ENCODE measurements around the gene RC3H2. TPM values are rescaled to one million over a fixed set of nuclear protein-coding genes. Genes with fewer than 3 reads are reported as not detected.
"Not testable (repeated sequence)": the region's sequence is repeated elsewhere in the genome, so short reads cannot be mapped to it uniquely, and the experiment has no call there.

RC3H2 gene
- total and polyA plus RNA-seq, 4 donors, result 5.9 to 26.4 (median 16.9) TPM

DNA sequence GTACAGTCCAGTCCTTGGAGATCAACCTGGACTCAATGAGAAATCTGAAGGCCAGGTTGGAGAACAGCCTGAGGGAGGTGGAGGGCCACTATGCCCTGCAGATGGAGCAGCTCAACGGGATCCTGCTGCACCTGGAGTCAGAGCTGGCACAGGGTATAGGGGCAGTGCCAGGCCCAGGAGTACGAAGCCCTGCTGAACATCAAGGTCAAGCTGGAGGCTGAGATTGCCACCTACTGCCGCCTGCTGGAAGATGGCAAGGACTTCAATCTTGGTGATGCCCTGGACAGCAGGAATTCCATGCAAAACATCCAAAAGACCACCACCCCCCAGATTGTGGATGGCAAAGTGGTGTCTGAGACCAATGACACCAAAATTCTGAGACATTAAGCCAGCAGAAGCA, 66.7 kb downstream of the RC3H2 start:
- DNase-seq (ENCODE audit: low spot score), result not testable (repeated sequence)
- WGBS, result 75% methylated on average over 3 of the region's 3 CpGs

DNA sequence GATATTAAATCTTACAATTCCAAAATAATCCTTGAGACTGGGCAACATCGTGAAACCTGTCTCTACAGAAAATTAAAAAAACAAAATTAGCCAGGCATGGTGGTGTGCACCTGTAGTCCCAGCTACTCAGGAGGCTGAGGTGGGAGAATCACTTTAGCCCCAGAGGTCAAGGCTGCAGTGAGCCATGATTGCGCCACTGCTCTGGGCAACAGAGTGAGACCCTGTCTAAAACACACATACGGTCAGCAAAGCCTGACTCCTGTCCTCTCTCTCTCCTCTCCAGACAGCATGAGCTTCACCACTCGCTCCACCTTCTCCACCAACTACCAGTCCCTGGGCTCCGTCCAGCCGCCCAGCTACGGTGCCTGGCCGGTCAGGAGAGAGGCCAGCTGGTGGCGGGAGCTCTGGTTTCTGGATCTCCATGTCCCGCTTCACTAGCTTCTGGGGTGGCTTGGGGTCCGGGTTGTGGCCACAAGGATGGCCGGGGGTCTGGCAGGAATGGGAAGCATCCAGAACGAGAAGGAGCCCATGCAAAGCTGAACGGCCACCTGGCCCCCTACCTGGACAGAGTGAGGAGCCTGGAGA, 67.8 kb downstream of the RC3H2 start:
- Histone ChIP-seq H3K9me3 (ENCODE audit: control insufficient read depth in 4 of 4, low read length in 3 of 4) (no peaks in the 10 kb centered on the region), H3K27me3 (ENCODE audit: control insufficient read depth in 4 of 4, insufficient read depth in 4 of 4, low read length in 3 of 4) (no peaks in the 10 kb centered on the region), H3K27ac (ENCODE audit: low read depth in 1 of 2, low read length in 2 of 2) (no peak overlapping the region), H3K4me3 (ENCODE audit: low read depth in 1 of 3, low read length in 3 of 3) (no peak overlapping the region), H3K36me3 (ENCODE audit: control insufficient read depth in 4 of 4, insufficient read depth in 3 of 4, low read depth in 1 of 4, low read length in 3 of 4) (no peaks in the 10 kb centered on the region), H3K9ac (ENCODE audit: low read depth in 1 of 2, low read length in 2 of 2) (no peak overlapping the region), H3K4me1 (ENCODE audit: control insufficient read depth in 4 of 4, insufficient read depth in 4 of 4, low read length in 3 of 4) (no peaks in the 10 kb centered on the region)
- WGBS, result 94% methylated on average over 14 of the region's 14 CpGs
- DNase-seq (ENCODE audit: low spot score), result no peak
- TF ChIP-seq GABPA (IDR thresholded peaks at IDR 0.05 in 1 of 2, conservative IDR thresholded peaks at IDR 0.05 in 1 of 2), result no peak
- TF ChIP-seq, protein P1, sequence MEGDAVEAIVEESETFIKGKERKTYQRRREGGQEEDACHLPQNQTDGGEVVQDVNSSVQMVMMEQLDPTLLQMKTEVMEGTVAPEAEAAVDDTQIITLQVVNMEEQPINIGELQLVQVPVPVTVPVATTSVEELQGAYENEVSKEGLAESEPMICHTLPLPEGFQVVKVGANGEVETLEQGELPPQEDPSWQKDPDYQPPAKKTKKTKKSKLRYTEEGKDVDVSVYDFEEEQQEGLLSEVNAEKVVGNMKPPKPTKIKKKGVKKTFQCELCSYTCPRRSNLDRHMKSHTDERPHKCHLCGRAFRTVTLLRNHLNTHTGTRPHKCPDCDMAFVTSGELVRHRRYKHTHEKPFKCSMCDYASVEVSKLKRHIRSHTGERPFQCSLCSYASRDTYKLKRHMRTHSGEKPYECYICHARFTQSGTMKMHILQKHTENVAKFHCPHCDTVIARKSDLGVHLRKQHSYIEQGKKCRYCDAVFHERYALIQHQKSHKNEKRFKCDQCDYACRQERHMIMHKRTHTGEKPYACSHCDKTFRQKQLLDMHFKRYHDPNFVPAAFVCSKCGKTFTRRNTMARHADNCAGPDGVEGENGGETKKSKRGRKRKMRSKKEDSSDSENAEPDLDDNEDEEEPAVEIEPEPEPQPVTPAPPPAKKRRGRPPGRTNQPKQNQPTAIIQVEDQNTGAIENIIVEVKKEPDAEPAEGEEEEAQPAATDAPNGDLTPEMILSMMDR (IDR thresholded peaks at IDR 0.05; ENCODE audit: low read depth, low read length, missing input control), result no peak
- no peak for TF ChIP-seq HNF4A (conservative IDR thresholded peaks at IDR 0.05)
- no peak for TF ChIP-seq FOXA1 (IDR thresholded peaks at IDR 0.05)
- TF ChIP-seq RXRA (IDR thresholded peaks at IDR 0.05), result no peak
- TF ChIP-seq, protein P2, sequence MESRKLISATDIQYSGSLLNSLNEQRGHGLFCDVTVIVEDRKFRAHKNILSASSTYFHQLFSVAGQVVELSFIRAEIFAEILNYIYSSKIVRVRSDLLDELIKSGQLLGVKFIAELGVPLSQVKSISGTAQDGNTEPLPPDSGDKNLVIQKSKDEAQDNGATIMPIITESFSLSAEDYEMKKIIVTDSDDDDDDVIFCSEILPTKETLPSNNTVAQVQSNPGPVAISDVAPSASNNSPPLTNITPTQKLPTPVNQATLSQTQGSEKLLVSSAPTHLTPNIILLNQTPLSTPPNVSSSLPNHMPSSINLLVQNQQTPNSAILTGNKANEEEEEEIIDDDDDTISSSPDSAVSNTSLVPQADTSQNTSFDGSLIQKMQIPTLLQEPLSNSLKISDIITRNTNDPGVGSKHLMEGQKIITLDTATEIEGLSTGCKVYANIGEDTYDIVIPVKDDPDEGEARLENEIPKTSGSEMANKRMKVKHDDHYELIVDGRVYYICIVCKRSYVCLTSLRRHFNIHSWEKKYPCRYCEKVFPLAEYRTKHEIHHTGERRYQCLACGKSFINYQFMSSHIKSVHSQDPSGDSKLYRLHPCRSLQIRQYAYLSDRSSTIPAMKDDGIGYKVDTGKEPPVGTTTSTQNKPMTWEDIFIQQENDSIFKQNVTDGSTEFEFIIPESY (IDR thresholded peaks at IDR 0.05), result no peak
- no peak for TF ChIP-seq EGR1 (IDR thresholded peaks at IDR 0.05; ENCODE audit: low read depth in 2 of 2)
- TF ChIP-seq, protein P3, sequence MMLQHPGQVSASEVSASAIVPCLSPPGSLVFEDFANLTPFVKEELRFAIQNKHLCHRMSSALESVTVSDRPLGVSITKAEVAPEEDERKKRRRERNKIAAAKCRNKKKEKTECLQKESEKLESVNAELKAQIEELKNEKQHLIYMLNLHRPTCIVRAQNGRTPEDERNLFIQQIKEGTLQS (IDR thresholded peaks at IDR 0.05), result no peak
- TF ChIP-seq, protein P4, sequence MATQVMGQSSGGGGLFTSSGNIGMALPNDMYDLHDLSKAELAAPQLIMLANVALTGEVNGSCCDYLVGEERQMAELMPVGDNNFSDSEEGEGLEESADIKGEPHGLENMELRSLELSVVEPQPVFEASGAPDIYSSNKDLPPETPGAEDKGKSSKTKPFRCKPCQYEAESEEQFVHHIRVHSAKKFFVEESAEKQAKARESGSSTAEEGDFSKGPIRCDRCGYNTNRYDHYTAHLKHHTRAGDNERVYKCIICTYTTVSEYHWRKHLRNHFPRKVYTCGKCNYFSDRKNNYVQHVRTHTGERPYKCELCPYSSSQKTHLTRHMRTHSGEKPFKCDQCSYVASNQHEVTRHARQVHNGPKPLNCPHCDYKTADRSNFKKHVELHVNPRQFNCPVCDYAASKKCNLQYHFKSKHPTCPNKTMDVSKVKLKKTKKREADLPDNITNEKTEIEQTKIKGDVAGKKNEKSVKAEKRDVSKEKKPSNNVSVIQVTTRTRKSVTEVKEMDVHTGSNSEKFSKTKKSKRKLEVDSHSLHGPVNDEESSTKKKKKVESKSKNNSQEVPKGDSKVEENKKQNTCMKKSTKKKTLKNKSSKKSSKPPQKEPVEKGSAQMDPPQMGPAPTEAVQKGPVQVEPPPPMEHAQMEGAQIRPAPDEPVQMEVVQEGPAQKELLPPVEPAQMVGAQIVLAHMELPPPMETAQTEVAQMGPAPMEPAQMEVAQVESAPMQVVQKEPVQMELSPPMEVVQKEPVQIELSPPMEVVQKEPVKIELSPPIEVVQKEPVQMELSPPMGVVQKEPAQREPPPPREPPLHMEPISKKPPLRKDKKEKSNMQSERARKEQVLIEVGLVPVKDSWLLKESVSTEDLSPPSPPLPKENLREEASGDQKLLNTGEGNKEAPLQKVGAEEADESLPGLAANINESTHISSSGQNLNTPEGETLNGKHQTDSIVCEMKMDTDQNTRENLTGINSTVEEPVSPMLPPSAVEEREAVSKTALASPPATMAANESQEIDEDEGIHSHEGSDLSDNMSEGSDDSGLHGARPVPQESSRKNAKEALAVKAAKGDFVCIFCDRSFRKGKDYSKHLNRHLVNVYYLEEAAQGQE (IDR thresholded peaks at IDR 0.05), result no peak
- TF ChIP-seq RAD21 (IDR thresholded peaks at IDR 0.05), result no peak
- no peak for TF ChIP-seq NR2F2 (IDR thresholded peaks at IDR 0.05)
- TF ChIP-seq FOXA2 (IDR thresholded peaks at IDR 0.05), result no peak
- TF ChIP-seq YY1 (IDR thresholded peaks at IDR 0.05), result no peak
- TF ChIP-seq SP1 (IDR thresholded peaks at IDR 0.05), result no peak
- no peak for TF ChIP-seq HNF4G (IDR thresholded peaks at IDR 0.05)
- TF ChIP-seq, protein P5, sequence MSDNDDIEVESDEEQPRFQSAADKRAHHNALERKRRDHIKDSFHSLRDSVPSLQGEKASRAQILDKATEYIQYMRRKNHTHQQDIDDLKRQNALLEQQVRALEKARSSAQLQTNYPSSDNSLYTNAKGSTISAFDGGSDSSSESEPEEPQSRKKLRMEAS (IDR thresholded peaks at IDR 0.05), result no peak
- no peak for TF ChIP-seq TAF1 (conservative IDR thresholded peaks at IDR 0.05)

More for the DNA sequence above, 66.7 kb downstream of the RC3H2 start:
- H3K9me3 ChIP-seq (ENCODE audit: control insufficient read depth in 4 of 4, low read length in 3 of 4); H3K27me3 ChIP-seq (ENCODE audit: control insufficient read depth in 4 of 4, insufficient read depth in 4 of 4, low read length in 3 of 4); H3K4me1 ChIP-seq (ENCODE audit: control insufficient read depth in 4 of 4, insufficient read depth in 4 of 4, low read length in 3 of 4); H3K36me3 ChIP-seq (ENCODE audit: control insufficient read depth in 4 of 4, insufficient read depth in 3 of 4, low read depth in 1 of 4, low read length in 3 of 4); H3K4me3 ChIP-seq (ENCODE audit: low read depth in 1 of 3, low read length in 3 of 3); H3K27ac ChIP-seq (ENCODE audit: low read depth in 1 of 2, low read length in 2 of 2); H3K9ac ChIP-seq (ENCODE audit: low read depth in 1 of 2, low read length in 2 of 2): not testable (repeated sequence)

All from liver (tissue), 9 donors.